GM19023 (cell line): Measurements from ENCODE around the gene COL24A1.
"Not testable (repeated sequence)": the region's sequence is repeated elsewhere in the genome, so short reads cannot be mapped to it uniquely, and the experiment has no call there.

Experiments
- ATAC-seq: cut with Tn5 transposase; IDR thresholded peaks from one replicate; pipeline ENCODE4 v1.9.1; 2021; ENCODE audit warnings: mild to moderate bottlenecking, moderate library complexity; ENCODE audit not compliant: unreplicated experiment

COL24A1 gene

GRCh38 chr1:85824066-85824840 lies 332.3 kb downstream of the COL24A1 start:
- no peak for ATAC-seq

DNA sequence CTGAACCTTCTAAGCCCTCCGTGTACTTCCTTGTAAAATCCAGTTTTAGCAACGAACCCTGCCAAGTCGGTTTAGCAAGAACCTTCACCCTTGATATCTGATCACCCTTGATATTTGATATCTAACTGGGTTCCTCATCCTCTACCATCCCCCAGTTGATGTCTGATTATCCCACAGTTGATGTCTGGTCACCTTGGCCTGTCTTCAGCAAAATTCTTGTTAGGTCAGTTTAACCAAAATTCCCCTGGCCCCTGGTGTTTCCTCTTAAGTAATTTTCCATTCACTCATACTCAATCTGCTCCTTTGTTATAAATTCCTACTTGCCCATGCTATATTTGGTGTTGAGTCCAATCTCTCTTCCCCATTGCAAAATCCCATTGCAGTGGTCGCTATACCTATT lies 333.9 kb downstream of the COL24A1 start:
- ATAC-seq = no peak

GRCh38 chr1:85818371-85818770 lies 338.2 kb downstream of the COL24A1 start:
- no peak for ATAC-seq

DNA sequence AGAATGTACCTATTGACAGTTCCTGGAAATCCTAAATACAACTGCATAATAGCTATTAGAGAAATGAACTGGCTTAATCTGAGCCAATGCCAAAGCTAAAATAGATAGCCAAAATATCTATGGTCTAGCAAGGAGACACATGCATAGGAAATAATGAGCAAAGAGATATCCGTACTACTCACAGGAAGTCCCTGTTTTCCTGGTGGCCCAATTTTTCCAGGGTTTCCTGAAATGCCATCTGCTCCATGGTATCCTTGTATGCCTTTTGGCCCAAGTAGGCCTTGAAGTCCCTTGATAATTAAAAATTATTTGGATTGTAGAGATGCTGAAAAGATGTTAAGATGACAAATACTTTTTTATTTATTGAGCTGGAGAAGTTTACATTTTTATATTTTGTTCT lies 340.0 kb downstream of the COL24A1 start:
- no peak for ATAC-seq

- ATAC-seq = no peak
These were observed 340.7 kb downstream of the COL24A1 start for GRCh38 chr1:85815906-85816305.

DNA sequence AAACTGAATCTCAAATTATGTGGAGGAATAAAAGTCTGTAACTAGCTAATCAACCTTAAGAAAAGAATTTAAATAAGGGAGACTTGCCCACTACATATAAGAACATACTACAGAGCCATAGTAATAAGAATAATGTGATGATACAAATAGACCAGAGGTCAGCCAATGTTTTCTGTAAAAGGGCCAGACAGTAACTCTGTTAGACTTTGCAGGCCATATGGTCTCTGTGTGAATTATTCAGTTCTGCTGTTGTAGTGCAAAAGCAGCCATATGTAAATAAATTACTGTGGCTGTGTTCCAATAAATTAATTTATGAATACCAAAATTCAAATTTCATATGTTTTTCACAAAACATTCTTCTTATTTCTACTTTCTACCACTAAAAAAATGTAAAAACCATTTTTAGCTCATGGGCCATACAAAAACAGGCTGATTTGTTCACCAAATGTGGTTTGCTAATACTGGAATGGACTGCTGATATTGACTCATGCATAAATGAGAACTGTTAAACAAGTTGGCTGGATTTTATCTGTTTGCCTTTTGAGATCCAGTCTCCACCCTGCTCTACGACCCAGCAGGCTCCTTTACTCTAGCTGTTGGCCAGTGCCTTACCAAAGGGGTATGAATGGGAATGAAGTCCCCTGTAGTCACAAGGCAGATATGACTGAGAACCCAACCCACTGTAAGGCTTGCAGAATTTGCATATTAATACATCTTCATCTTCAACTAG lies 350.2 kb downstream of the COL24A1 start:
- ATAC-seq = no peak

GRCh38 chr1:85801520-85801919 lies 355.1 kb downstream of the COL24A1 start:
- no peak for ATAC-seq

DNA sequence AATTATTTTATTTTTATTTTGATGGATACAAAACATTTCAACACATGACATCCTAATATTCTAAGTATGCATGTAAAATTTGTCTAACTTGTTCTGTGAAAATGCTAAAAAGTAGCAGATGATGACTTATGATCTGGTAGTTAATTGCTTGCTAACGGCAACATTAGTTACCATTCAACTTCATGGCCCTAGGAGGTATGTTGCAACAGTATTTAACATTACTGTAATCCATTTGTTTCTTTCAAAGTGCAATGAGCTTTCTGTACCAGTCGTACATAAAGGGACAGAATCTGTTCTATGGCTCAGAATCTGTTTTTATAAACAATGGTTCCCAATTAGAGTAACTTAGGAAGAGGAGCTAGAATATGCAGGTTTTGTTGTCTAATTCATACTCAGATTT lies 356.8 kb downstream of the COL24A1 start:
- ATAC-seq = no peak

- ATAC-seq = no peak
These were observed 358.2 kb downstream of the COL24A1 start for GRCh38 chr1:85798419-85798818.

- not testable (repeated sequence) for ATAC-seq
These were observed 379.6 kb downstream of the COL24A1 start for GRCh38 chr1:85777021-85777420.

DNA sequence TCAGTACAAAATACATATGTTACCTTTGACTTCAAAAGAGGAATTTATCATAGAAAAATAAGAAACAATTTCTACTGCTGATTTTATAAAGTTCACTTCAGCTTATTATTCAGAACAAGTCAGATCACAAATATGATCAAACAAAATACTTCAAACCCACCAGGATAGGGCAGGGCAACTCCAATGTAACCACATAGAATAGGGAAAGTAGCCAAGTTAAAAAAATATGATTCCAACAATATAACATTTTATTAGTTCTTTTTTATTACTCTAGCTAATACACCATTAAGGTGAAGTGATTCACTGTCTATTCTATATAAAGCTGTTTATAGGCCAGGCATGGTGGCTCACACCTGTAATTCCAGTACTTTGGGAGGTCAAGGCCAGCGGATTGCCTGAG lies 393.8 kb downstream of the COL24A1 start:
- ATAC-seq = no peak

DNA sequence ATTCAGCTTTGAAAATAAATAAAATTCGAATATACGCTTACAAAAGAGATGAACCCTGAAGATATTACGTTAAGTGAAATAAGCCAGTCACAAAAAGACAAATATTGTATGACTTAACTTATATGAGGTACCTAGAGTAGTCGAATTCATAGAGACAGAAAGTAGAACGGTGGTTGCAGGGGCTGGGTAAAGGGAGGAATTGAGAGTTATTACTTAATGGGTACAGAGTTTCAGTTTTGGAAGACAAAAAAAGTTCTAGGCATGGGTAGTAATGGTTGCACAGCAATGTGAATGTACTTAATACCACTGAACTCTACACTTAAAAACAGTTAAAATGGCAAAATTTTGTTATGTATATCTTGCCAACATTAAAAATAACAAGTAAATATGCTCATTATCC lies 399.7 kb downstream of the COL24A1 start:
- no peak for ATAC-seq

- no peak for ATAC-seq
These were observed 408.5 kb downstream of the COL24A1 start for GRCh38 chr1:85748120-85748519.

GRCh38 chr1:85746777-85747176 lies 409.8 kb downstream of the COL24A1 start:
- no peak for ATAC-seq

GRCh38 chr1:85743814-85744213 lies 412.8 kb downstream of the COL24A1 start:
- ATAC-seq = no peak

- no peak for ATAC-seq
These were observed 421.6 kb downstream of the COL24A1 start for GRCh38 chr1:85734931-85735330.

DNA sequence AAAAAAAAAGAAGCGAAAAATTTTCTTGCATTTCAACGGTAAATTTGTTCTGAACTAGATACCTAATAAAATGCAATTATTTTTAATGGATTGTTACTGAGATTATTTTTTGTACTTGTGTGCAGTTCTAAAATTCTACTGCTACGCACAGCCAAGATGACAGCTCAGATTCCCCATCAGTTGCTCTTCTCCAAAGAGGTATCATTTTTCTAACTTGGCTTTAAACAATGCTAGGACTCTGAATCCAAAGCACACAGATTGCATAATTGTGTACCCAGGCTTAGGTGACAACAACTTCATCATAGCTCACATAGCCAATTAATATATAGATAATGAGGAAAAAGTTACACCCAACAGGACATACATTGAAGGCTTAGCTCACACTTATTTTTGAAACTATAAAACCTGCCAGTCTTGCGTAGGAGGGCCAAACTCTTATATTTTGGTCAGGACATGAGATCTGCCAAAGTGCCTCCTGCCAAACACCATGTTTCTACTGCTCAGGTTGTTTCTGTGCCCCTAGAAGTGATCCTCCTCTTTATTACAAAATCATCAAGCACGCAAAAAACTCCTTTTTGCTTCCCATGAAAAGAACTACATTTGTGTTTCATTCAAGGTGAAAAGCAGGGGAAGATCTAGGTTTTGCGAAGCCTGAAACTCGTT lies 437.8 kb downstream of the COL24A1 start:
- no peak for ATAC-seq

GRCh38 chr1:85714418-85715114 lies 442.0 kb downstream of the COL24A1 start:
- ATAC-seq = not testable (repeated sequence)

DNA sequence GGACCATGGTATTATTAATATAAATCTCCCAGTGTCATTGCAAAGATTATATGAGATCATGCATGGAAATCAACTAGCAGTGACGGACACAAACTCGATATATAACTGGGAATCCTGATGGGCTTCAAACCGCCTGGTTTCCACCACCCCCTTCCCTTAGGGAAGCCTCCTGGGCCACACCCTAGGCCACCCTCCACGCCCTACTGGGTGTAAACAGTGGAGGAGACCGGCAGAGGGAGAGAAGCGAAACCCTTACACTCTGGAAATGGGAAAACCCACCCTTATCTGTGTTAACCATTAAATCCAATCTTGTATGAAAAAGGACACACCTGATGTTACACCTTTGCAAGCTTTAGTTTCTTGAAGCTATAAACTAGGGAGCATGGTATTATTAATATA lies 447.7 kb downstream of the COL24A1 start:
- no peak for ATAC-seq

DNA sequence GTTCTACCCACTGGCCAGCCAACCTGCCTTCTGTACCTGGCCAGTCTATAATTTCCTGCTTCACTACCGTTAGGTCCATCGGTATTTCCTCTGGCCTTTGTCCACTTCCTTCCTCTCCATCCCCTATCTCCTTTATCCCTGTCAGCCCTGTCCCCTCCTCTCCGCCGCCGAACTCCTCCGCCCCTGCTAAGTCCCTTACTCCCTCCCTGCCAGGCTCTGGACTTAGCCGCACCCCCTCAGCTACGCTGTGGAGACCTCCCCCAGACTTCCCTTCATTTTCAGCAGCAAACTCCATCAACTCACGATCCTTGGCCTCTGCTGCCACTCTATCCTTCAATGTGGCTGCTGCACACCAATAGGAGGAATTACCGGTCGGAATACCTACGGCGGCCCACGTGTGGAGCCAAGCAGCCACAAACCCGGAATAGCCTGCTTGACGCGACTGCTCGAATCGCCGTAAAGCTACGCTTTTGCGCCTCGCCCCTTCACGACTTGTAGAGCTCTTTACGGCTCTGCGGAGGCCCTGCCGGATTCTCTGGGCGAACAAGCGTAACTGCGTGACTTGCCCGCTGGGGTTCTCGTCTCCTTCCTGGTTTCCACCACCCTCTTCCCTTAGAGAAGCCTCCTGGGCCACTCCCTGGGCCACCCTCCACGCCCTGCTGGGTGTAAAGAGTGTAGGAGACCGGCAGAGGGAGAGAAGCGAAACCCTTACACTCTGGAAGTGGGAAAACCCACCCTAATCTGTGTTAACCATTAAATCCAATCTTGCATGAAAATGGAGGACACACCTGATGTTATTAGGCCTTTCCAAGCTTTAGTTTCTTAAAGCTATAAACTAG lies 448.4 kb downstream of the COL24A1 start, which contains the start of gene ZNHIT6:
TSS of gene ZNHIT6 (minus strand) at position 444 of the 839 bp plus-strand sequence. CDS start at position 295, 149 bp downstream.
- ATAC-seq = peak; percentile 85
